Measurements from ENCODE around the gene SFI1.
"Not testable (repeated sequence)": the region's sequence is repeated elsewhere in the genome, so short reads cannot be mapped to it uniquely, and the experiment has no call there.

The SFI1 gene

DNA sequence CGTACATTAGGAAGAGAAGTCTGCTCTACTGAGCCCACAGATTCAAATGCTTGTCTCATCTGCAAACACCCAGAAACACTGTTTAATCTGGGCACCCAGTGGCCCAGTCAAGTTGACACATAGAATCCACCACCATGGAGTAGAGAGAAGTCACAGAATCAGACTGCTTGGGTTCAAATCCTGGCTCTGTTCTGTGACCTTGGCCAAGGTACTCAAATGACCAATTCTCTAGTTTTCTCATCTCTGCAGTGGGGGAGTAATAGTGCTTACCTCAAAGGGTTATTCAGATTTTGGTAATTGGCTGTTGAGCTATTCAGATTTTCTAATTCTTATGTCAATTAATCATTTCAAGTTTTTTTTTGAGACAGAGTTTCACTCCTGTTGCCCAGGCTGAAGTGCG is 93.8 kb downstream of the SFI1 start:
- not testable (repeated sequence) for DNase-seq

DNA sequence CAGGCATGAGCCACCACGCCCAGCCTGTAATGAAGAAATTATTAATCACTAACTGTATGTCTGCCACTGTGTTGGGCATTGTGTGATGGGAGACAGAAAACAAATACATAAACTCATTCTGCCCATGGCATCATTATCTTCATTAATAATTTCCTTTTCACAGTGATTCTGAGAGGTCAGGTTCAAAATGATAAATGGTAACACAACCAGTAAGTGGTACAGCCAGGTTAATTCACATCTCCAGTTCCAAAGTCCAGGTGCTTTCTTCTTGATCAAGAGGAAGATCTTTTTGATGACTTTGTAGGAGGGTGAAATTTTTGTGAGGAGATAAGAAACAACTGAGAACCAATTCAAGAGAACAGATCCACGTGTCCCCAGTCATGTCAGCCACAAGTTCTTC is 98.9 kb downstream of the SFI1 start:
- DNase-seq, result no peak

DNA sequence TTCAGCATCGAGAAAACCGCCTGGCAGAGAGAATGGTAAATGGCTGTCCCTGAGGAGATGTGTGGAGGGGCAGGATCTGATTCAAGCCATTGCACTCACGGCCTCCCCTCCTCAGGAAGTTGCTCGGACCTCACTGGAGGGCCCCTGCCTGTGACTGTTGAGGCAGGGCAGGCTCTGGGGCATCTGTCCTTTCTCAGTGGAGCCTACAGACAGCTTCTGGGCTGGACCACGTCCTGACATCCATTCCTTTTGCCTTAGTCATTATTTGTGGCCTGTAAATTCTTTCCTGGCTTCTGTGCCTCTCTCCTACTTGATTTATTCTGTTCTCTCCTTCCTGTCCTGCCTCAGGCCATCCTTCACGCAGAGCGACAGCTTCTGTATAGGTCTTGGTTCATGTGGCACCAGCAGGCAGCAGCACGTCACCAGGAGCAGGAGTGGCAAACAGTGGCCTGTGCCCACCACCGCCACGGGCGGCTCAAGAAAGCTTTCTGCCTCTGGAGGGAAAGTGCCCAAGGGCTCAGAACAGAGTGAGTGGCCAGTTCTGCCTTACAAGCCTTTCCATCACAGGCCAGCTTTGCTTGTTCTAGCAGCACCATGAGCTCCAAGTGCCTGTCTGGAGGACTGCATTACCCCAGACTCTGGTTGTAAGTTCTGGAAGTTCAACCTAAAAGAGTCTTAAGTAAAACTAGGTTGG is 106.1 kb downstream of the SFI1 start:
- DNase-seq, result no peak

DNA sequence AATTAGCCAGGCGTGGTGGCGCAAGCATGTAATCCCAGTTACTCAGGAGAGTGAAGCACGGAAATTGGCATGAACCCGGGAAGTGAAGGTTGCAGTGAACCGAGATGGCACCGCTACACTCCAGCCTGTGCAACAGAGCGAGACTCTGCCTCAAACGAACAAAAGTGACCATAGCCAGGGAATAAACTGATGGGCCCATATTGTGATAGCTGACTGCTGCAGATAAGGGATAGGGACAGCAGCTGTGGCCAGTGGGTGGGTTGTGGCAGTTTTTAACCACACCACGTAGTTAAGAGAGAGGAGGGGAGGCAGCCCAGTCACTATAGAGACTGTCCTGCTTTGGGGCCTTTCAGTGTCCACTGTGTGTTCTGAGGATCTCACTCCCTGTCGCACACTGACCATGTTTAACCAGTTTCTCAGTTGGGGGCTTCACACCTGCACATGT is 106.8 kb downstream of the SFI1 start:
- DNase-seq, result no peak

DNA sequence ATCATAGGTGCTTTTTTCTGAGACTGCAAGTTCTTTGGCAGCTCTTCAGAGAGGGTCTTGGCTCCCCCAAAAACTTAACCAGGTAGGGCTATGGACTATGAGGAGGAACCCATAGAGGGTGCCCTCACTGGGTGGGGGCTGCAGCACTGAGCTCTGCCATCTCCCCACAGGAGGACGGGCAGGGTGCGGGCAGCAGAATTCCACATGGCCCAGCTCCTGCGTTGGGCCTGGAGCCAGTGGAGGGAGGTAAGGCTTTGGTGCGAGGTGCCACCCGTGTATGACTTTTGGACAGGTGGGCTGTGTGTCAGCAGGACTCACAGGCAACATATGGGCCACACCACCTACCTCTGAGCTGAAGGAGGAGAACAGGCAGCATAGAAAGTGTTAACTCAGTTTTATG is 107.2 kb downstream of the SFI1 start:
- no peak for DNase-seq

DNA sequence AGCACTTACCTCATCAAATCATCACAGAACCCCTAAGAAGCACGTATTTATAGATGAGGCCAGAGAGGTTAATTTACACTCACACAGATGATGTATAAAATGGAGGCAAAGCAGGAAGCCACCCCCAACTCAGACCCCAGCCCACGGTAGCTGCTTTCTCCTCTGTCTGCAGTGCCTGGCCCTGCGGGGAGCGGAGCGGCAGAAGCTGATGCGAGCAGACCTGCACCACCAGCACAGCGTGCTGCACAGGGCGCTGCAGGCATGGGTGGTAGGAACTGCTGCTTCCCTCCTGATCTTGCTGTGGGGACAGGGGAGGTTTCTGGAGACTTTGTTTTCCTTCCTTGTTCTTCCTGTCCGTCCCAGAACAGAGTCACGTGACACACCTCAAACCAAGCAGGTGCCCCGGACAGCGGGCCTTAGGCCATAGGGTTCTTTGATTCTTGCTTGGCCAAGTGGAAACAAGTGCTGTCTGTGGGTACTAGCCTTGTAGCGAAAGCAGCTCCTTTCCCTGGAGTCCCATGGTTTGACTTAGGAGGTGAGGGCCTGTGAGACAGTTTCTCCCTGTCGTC is 107.9 kb downstream of the SFI1 start:
- DNase-seq, result no peak

DNA sequence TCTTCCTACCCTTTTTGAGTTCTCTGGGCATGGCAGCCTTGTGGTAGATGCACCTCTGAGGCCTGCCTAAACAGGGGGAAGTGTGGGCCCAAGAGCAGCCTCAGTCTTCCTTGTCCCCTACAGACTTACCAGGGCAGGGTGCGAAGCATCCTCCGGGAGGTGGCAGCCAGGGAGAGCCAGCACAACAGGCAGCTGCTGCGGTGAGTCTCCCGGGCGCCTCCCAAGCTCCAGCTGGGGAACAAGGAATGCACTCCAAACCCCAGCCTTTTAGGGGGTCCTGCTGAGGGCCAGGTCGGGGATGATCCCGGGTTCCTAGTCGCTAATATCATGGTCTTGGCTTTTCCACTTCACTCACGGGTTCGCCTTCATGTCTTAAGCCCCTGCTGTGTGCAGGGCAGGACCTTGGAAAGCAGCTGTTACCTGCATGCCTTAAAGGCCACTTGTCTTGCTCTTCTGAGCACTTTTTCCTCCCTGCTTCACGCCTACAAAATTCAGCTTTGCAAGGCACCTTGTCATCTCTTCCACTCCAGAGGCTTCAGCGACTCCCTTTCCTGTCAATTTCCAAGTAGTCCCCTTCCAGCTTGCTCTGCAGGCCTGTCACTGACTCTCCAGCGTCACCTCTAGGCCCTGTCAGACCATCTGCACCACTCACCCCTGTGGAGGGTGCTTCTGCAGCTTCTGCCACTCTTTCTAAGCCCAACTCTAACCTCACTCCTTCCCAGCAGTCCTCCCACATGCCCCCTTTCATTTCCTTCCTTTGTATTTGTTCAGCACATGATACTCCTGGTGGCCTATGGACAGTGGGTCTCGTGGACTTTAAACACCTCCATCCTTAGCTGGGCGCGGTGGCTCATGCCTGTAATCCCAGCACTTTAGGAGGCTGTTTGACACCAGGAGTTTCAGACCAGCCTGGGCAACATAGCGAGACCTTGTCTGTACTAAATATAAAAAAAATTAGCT is 108.7 kb downstream of the SFI1 start:
- DNase-seq, result no peak

DNA sequence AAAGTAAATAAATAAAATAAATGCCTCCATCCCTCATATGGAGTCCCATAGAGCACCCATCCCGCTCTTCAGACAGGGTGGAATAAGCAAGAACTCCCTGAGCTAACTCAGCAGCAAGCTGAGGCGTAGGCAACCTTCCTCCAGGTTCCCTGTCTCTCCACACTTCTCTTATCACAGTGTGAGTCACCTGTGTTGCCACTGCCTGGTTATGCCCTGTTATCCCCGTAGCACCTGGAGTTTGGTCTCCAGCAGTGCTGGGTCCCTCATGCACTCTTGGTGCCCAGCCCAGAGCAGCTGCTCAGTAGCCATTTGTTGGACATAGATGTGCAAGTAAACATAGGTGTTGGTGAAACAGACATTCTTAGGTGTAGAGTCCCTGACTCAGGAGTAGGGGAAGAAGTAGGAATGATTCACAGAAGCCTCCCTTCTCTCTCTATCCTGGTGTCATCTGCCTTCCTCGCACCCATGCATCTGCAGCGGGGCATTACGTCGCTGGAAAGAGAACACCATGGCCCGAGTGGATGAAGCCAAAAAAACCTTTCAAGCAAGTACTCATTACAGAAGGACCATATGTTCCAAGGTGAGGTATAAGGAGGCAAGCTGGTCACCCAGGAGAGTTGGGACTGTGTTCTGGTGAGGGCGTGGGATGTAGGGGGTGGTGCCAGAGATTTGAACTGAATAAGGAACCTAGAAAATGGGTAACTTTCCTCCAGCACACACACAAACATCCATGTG is 109.7 kb downstream of the SFI1 start:
- no peak for DNase-seq

DNA sequence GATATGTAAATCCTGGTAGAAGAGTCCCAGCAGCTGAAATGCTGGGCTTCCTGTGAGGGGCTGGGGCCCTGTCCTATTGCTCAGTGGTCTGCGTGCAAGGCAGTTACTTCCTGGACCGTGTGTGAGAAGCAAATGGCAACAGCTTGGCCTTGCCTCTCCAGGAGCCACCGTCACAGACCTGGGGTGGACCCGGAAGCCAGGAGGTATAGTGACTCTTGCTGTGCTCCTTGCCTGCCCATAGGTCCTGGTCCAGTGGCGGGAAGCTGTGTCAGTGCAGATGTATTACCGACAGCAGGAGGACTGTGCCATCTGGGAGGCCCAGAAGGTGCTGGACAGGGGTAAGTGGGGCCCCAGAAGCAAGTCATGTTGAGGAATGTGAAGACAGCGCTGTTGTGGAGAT is 111.4 kb downstream of the SFI1 start:
- no peak for DNase-seq

DNA sequence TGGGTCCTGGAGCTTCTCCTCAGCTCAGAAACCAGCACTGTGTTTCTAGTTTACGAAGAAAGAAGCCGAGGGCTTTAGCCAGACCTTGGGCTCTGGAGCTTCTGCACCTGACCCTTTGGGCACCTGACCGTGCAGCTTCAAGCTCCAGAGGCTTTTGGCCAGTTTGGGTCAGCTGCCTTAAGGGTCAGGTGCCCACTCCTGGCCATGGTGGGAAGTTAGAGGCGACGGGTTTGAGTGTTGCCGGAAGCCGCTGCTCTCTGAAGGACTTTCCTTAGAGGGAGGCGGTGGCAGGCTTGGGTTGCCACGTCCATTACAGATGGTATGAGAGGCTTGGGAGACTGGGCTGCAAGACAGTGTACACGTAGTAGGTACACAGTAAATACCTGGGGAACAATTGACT is 113.4 kb downstream of the SFI1 start:
- no peak for DNase-seq

DNA sequence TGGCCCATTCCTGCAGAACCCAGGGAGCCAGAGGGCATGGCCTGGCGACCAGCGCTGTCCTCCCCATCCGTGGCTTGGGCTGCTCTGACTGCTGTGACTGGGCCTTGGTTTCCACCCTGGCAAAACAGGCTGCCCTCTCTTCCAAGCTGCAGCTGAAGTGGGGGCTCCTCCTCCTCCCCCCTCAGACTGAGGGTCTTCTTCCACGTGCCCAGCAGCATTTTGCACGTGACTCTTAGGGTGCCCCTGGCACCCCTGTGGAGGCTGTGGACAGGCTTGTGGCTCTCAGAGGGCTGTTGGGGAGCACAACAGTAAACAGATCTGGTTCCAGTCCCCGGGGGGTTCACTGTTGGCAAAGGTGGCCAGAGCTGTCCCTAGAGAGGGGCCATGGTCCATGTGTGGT is 114.3 kb downstream of the SFI1 start:
- DNase-seq, result no peak

DNA sequence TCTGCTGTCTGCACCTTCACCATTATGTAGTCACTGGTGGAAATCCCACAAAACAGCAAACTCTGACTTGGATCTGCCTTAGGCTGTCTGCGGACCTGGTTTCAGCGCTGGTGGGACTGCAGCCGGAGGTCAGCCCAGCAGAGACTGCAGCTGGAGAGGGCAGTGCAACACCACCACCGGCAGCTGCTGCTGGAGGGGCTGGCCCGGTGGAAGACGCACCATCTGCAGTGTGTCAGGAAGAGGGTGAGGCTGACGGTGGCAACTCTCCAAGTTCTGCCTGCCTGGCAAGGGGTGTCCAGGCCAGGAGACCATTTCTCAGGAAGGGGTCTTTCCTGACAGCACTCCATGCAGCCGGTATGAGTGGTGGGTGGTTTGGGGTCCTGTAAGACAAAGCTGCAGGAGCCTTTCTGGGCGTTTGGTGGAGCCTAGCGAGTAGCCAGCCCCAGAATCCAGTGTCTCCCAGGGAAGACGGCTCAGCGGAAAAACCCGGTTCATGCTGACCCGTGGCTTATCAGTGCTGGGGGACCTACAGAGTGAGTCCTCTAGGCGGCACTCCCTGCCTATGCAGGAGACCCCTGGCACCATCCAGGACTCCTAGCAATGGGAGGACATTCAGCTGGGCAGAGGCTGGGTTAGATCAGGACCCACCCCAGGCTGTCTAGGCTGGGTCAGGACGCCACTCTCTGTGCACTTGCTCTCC is 114.9 kb downstream of the SFI1 start:
- no peak for DNase-seq

DNA sequence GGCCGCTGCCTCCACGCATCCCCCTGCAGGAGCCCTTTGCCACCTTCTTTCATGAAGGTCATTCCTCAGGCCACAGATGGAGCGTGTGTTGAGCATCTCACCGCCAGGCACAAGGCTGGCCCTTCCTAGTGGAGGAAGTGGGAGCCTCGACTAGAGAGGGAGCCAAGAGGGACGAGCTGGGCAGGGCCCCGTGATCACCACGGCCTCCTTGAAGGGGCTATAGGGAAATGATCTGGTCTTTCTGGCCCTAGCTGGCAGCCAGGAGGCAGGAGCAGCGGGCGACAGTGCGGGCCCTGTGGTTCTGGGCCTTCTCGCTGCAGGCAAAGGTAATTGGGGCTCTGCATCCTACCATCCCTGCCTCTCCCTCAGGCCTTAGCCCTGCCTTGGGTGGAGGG is 116.6 kb downstream of the SFI1 start:
- no peak for DNase-seq

DNA sequence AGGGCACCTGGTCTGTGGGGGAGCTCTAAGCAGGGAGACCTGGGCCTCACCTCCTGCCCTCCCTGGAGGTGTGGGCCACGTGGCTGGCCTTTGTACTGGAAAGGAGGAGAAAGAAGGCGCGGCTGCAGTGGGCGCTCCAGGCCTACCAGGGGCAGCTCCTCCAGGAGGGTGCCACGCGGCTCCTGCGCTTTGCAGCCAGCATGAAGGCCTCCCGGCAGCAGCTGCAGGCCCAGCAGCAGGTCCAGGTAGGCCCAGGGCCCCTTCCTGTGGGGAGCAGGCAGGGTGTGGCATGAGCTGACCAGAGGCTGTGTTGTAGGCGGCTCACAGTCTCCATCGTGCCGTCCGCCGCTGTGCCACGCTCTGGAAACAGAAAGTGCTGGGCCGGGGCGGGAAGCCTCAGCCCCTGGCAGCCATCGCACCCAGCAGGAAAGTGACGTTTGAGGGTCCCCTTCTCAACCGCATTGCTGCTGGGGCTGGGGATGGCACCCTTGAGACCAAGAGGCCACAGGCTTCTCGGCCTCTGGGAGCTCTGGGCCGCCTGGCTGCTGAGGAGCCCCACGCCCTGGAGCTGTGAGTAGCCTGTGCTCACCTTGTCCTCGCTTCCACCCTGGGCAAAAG is 117.1 kb downstream of the SFI1 start:
- no peak for DNase-seq

DNA sequence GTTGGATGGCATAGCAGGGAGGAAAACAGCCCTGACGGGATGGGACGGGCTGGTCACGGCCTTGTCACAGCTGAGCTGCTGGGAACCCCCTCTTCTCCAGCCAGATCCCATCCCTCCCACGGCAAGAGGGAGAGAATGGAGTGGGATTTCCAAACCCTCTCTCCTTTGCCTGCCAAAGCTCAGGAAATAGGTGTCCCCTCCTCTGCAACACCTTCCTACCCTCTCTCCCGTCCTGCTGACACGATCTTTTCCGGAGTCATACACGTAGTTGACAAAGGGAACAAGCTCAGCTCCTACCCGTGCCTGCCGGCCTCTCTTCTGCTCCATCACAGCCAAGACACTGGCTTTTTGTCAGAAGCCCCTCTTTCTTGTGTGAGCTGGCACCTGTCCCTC is 117.6 kb downstream of the SFI1 start:
- no peak for DNase-seq

DNA sequence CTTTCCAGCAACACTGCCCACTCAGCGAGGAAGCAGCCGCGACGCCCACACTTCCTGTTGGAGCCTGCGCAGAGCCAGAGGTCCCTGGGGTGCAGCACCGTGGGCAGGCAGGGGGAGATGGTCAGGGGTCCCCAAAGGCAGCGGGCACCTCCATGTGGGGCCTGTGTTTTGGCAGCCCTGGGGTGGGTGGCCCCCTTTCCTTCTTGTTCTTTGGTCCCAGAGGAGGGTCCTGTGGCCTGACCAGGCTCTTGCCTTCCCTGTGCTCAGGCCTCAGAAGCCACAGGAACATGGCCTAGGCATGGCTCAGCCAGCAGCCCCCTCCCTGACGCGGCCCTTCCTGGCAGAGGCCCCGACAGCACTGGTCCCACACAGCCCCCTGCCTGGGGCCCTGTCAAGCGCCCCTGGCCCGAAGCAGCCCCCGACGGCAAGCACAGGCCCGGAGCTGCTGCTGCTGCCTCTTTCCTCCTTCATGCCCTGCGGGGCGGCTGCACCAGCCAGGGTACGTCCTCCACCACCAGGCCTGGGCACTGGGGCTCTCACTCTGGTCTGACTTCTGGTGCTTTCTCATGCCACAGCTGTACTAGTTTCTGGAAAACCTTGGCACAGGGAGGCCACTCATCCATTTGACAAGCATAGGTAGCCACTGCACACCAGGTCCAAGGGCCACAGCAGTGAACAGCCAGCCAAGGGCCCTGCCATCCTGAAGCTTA is 118.6 kb downstream of the SFI1 start:
- no peak for DNase-seq

DNA sequence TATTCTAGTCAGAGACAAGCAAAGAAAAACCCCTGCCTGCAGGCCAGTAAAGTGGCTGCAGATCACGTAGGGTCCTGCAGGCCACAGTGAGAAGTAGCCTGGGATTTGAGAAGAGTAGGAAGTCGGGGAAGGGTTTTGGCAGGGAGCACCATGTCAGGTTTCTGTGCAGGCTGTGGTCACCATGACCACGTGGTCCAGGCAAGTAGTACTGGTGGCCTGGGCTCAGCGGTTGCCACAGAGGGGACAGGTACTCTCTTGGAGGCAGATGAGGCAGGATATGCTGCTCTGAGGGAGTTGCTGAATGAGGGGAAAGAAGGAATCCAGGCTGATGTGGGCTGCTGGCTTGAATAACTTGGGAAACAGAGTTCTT is 119.1 kb downstream of the SFI1 start:
- DNase-seq, result no peak

DNA sequence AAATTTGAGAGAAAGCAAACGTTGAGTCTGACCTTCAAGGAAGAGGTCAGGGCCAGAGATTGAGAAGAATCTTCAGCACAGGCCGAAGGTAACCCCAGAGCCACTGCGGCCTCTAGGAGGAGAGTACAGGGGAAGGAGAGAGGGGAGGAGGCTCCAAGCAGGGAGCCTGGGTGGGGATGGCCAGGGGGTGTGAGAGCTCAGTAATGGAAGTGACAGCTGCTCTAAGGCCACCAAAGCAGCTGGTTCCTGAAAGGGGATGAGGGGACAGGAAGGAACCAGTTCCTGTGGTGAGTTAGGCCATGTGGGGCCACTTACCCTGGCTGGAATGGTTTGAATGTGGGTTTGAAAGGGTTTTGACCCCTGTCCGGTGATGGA is 119.6 kb downstream of the SFI1 start:
- no peak for DNase-seq

DNA sequence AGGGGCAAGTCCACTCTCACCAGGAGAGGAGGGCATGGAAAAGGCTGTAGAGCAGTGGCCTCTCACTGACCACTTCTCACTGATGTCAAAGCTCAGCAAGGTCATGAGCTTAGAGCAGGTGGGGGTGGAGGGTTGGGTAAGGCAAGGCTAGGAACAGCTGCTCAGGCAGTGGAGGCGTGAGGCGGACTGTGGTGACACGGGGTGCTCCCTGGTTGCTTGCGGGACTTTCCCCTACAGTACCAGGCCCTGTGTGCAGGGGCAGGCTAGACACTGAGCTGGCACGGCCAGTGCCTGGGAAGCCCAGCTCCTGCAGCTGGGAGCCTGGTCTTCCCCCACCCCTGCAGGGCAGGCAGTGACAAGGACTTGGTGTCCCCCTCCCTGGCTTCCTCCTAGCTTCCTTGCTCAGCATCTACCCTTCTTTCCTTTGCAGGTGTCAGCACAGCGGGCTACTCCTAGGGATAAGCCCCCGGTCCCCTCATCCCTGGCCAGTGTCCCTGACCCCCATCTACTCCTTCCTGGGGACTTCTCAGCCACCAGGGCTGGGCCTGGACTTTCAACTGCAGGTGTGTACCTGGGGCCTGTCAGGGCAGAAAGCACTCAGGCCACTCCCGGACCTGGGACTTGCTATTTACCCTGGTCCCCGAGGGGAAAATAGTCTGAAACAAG is 120.1 kb downstream of the SFI1 start:
- no peak for DNase-seq

DNA sequence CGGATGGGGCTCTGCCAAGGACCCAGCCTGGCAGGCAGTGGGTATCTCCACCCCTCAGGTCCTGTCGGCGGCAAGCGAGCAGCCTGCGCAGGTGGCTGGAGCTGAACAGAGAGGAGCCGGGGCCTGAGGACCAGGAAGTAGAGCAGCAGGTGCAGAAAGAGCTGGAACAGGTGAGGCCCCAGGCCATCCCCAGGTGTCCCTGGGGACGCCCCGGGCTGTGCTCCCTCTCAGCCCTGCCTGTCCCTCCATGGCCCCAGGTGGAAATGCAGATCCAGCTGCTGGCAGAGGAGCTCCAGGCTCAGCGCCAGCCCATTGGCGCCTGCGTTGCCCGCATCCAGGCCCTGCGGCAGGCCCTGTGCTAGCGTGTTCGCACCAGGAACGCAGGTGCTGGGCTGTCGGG is 121.7 kb downstream of the SFI1 start:
- DNase-seq, result no peak

All from GDM1 (cell line).